ENCODE results near the gene MTIF2.
"Not testable (repeated sequence)": the region's sequence is repeated elsewhere in the genome, so short reads cannot be mapped to it uniquely, and the experiment has no call there.

Gene MTIF2

GRCh38 chr2:55196526-55196925 lies 72.5 kb downstream of the MTIF2 start:
- DNase-seq (ENCODE audit: low read depth) = no peak

- not testable (repeated sequence) for DNase-seq (ENCODE audit: low read depth)
Observed at GRCh38 chr2:55191888-55192287, 77.1 kb downstream of the MTIF2 start.

GRCh38 chr2:55186837-55187236 lies 82.2 kb downstream of the MTIF2 start:
- not testable (repeated sequence) for DNase-seq (ENCODE audit: low read depth)

Measured in T follicular helper cell (primary cell).